CD4-positive, alpha-beta memory T cell (primary cell): ENCODE measurements around the gene GCGR. TPM values are rescaled to one million over a fixed set of nuclear protein-coding genes. Genes with fewer than 3 reads are reported as not detected.

ENCODE experiments used
- CTCF ChIA-PET: fragments of 350-600 bp; sonication (Branson Sonifier 250); formaldehyde crosslinking; loops from one replicate; lab custom pipeline; 2021; ENCODE audit warnings: inconsistent platforms; ENCODE audit not compliant: partially characterized antibody; lab: Charles Lee
- POLR2A ChIA-PET: fragments of 350-600 bp; sonication (Branson Sonifier 250); formaldehyde crosslinking; loops from one replicate; lab custom pipeline; 2021; ENCODE audit not compliant: partially characterized antibody; lab: Charles Lee
- DNase-seq, 5 donors: peaks; one replicate each; pipeline versions ENCODE4 v3.0.0 to v3.0.0-alpha.2; 2020 to 2022; ENCODE audit warnings: mixed read lengths in 1 of 5
- H3K27ac ChIP-seq: one replicate; pipeline ENCODE4 v1.7.0; 2013; ENCODE audit warnings: low read depth, low read length
- H3K27me3 ChIP-seq: 2 replicates; pipeline ENCODE4 v1.7.0; 2013; ENCODE audit warnings: mild to moderate bottlenecking, low read length, moderate library complexity; ENCODE audit not compliant: insufficient read depth
- H3K36me3 ChIP-seq: 2 replicates; pipeline ENCODE4 v1.7.0; 2013; ENCODE audit warnings: mild to moderate bottlenecking, low read length, moderate library complexity; ENCODE audit not compliant: insufficient read depth
- H3K4me1 ChIP-seq: 2 replicates; pipeline ENCODE4 v1.7.0; 2013; ENCODE audit warnings: mild to moderate bottlenecking, low read length, moderate library complexity; ENCODE audit not compliant: insufficient read depth
- H3K4me3 ChIP-seq, 2 donors: one replicate each; pipeline ENCODE4 v1.7.0; 2013; ENCODE audit warnings: low read length in 2 of 2, mild to moderate bottlenecking in 1 of 2
- H3K9me3 ChIP-seq, 2 donors: one replicate each; pipeline ENCODE4 v1.7.0; 2013; ENCODE audit warnings: low read length in 2 of 2, control low read depth in 1 of 2; ENCODE audit not compliant: control insufficient read depth in 1 of 2
- H3K27ac Mint-ChIP-seq, 7 donors: one replicate each; pipeline ENCODE4 v1.8.0; 2020 to 2021; ENCODE audit warnings: mixed read lengths in 7 of 7, mild to moderate bottlenecking in 6 of 7, inconsistent platforms in 3 of 7, moderate library complexity in 3 of 7
- H3K27me3 Mint-ChIP-seq, 2 donors: one replicate each; pipeline ENCODE4 v1.8.0; 2020 to 2021; ENCODE audit warnings: mixed read lengths in 2 of 2
- H3K36me3 Mint-ChIP-seq, 2 donors: one replicate each; pipeline ENCODE4 v1.8.0; 2020 to 2021; ENCODE audit warnings: mixed read lengths in 2 of 2, inconsistent platforms in 1 of 2, mild to moderate bottlenecking in 1 of 2
- H3K4me1 Mint-ChIP-seq, 4 donors: one replicate each; pipeline ENCODE4 v1.8.0; 2020 to 2021; ENCODE audit warnings: mixed read lengths in 4 of 4, mild to moderate bottlenecking in 1 of 4
- H3K4me3 Mint-ChIP-seq, 8 donors: one replicate each; pipeline ENCODE4 v1.8.0; 2020 to 2021; ENCODE audit warnings: mixed read lengths in 8 of 8, mild to moderate bottlenecking in 7 of 8, moderate library complexity in 6 of 8, inconsistent platforms in 3 of 8
- H3K9me3 Mint-ChIP-seq, 8 donors: one replicate each; pipeline ENCODE4 v1.8.0; 2020 to 2021; ENCODE audit warnings: mixed read lengths in 8 of 8, mild to moderate bottlenecking in 5 of 8, inconsistent platforms in 3 of 8, moderate library complexity in 1 of 8
- intact Hi-C: fragments of 100-400 bp; cut with micrococcal nuclease; formaldehyde crosslinking; loops from one replicate; pipeline ENCODE4 v1.15.1; 2023
- polyA plus RNA-seq, 2 donors: library from polyadenylated mRNA; unstranded; fragments of 300-500 nt; fragmentation: Illumina TruSeq; gene quantifications; one replicate each; pipeline ENCODE4 v1.2.3, GENCODE V29; 2021
- total RNA-seq, 2 experiments: library from RNA; stranded (reverse); gene quantifications; one replicate each; pipeline ENCODE4 v1.2.3, GENCODE V29; 2021

GCGR gene
- total and polyA plus RNA-seq, 4 experiments from 2014 or later = not detected

DNA sequence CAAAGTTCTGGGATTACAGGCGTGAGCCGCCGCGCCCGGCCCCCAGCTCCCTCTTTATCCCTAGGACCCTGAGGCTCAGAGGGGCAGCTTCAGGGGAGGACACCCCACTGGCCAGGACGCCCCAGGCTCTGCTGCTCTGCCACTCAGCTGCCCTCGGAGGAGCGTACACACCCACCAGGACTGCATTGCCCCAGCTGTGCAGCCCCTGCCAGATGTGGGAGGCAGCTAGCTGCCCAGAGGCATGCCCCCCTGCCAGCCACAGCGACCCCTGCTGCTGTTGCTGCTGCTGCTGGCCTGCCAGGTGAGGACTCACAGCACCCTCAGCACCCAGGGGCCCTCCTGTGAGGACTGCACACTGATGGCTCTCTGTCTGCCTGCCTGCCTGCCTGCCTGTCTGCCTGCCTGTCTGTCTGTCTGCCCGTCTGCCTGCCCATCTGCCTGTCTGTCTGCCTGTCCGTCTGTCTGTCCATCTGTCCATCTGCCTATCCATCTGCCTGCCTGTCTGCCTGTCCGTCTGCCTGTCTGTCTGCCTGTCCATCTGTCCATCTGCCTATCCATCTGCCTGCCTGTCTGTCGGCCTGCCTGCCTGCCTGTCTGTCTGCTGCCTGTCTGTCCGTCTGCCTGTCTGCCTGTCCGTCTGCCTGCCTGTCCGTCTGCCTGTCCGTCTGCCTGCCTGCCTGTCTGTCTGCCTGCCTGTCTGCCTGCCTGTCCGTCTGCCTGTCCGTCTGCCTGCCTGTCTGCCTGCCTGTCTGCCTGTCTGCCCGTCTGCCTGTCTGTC lies 5.0 kb downstream of the GCGR start:
- no peak overlapping the region for H3K27ac ChIP-seq
- Mint-ChIP-seq H3K9me3 (no peaks in the 10 kb centered on the region), H3K27ac (no peak overlapping the region), H3K27me3 (peaks cover 9 to 17% of the 10 kb centered on the region in 2 donors), H3K36me3 (no peaks in the 10 kb centered on the region), H3K4me1 (no peaks in the 10 kb centered on the region), H3K4me3 (peak overlapping the region in 1 of 8 donors; percentile 48)
- POLR2A ChIA-PET = no interaction called here
- no peaks in the 10 kb centered on the region for H3K4me1 ChIP-seq
- H3K27me3 ChIP-seq = no peaks in the 10 kb centered on the region
- peak in 1 of 5 donors; percentile 13 for DNase-seq
- CTCF ChIA-PET = no interaction called here
- H3K9me3 ChIP-seq = no peaks in the 10 kb centered on the region
- no peaks in the 10 kb centered on the region for H3K36me3 ChIP-seq
- H3K4me3 ChIP-seq = no peak overlapping the region
- intact Hi-C loops = no loop called here

- no peak for DNase-seq
- intact Hi-C loops = no loop called here
- Mint-ChIP-seq H3K27ac (peak overlapping the region in 1 of 7 donors; percentile 43), H3K27me3 (peaks cover 9 to 17% of the 10 kb centered on the region in 2 donors), H3K4me3 (peak overlapping the region in 1 of 8 donors; percentile 15), H3K9me3 (no peaks in the 10 kb centered on the region), H3K4me1 (no peaks in the 10 kb centered on the region), H3K36me3 (no peaks in the 10 kb centered on the region)
- no peaks in the 10 kb centered on the region for H3K4me1 ChIP-seq
- H3K9me3 ChIP-seq = no peaks in the 10 kb centered on the region
- H3K36me3 ChIP-seq = no peaks in the 10 kb centered on the region
- CTCF ChIA-PET = no interaction called here
- H3K27me3 ChIP-seq = no peaks in the 10 kb centered on the region
- no peak overlapping the region for H3K27ac ChIP-seq
- no peak overlapping the region for H3K4me3 ChIP-seq
- POLR2A ChIA-PET = no interaction called here
Observed at GRCh38 chr17:81809556-81809998, 5.6 kb downstream of the GCGR start.

DNA sequence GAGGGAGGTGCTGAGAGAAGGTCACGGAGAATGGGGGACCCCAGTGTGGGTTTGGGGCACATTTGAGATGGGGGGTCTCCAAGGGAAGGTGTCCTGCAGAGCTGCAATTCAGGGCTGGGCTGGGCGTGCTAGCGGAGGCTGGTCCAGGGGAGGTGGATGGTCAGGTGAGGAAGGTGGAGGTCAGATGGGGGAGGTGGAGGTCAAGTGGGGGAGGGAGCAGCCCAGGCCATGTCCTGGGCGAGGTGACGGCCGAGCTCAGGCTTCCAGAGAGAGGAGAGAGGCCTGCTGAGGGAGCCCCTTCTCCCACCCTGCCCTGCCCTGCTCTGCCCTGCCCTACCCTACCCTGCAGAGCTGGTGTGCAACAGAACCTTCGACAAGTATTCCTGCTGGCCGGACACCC lies 6.5 kb downstream of the GCGR start:
- POLR2A ChIA-PET = no interaction called here
- no peak overlapping the region for H3K4me3 ChIP-seq

DNA sequence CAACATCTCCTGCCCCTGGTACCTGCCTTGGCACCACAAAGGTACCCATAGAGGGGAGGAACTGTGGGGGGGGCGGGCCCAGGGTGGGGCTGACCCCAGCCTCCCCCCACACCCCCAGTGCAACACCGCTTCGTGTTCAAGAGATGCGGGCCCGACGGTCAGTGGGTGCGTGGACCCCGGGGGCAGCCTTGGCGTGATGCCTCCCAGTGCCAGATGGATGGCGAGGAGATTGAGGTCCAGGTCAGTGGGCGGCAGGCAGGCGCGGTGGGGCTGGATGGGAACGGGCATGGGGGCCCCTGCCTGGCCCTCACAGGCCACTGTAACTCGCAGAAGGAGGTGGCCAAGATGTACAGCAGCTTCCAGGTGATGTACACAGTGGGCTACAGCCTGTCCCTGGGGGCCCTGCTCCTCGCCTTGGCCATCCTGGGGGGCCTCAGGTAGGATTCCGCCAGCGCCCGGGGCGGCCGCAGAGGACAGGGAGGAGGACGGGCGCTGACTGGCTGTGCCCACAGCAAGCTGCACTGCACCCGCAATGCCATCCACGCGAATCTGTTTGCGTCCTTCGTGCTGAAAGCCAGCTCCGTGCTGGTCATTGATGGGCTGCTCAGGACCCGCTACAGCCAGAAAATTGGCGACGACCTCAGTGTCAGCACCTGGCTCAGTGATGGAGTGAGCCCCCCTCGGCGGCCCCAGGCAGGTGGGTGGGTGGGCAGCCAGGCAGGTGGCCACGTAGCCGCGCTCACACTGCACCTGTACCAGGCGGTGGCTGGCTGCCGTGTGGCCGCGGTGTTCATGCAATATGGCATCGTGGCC lies 7.1 kb downstream of the GCGR start:
- H3K27ac ChIP-seq = no peak overlapping the region
- no peaks in the 10 kb centered on the region for H3K27me3 ChIP-seq
- Mint-ChIP-seq H3K4me1 (no peaks in the 10 kb centered on the region), H3K27ac (no peak overlapping the region), H3K36me3 (no peaks in the 10 kb centered on the region), H3K27me3 (peaks cover 8 to 16% of the 10 kb centered on the region in 2 donors), H3K4me3 (no peak overlapping the region), H3K9me3 (no peaks in the 10 kb centered on the region)
- DNase-seq = no peak
- no peak overlapping the region for H3K4me3 ChIP-seq
- POLR2A ChIA-PET = no interaction called here
- H3K9me3 ChIP-seq = no peaks in the 10 kb centered on the region
- CTCF ChIA-PET = no interaction called here
- intact Hi-C loops = no loop called here
- no peaks in the 10 kb centered on the region for H3K4me1 ChIP-seq
- H3K36me3 ChIP-seq = no peaks in the 10 kb centered on the region

More for the DNA sequence above, 6.5 kb downstream of the GCGR start:
- Mint-ChIP-seq H3K9me3 (no peaks in the 10 kb centered on the region), H3K27ac (no peak overlapping the region), H3K27me3 (peaks cover 9 to 17% of the 10 kb centered on the region in 2 donors), H3K4me3 (no peak overlapping the region), H3K36me3 (no peaks in the 10 kb centered on the region), H3K4me1 (no peaks in the 10 kb centered on the region)
- Histone ChIP-seq H3K4me1 (no peaks in the 10 kb centered on the region), H3K9me3 (no peaks in the 10 kb centered on the region), H3K36me3 (no peaks in the 10 kb centered on the region), H3K27me3 (no peaks in the 10 kb centered on the region), H3K27ac (no peak overlapping the region)
- no peak for DNase-seq
- intact Hi-C loops = no loop called here
- CTCF ChIA-PET = no interaction called here

- Histone ChIP-seq H3K9me3 (no peaks in the 10 kb centered on the region), H3K4me1 (no peaks in the 10 kb centered on the region), H3K4me3 (no peak overlapping the region), H3K36me3 (no peaks in the 10 kb centered on the region), H3K27me3 (no peaks in the 10 kb centered on the region), H3K27ac (no peak overlapping the region)
- Mint-ChIP-seq H3K27me3 (peaks cover 10 to 15% of the 10 kb centered on the region in 2 donors), H3K27ac (no peak overlapping the region), H3K36me3 (no peaks in the 10 kb centered on the region), H3K4me1 (no peaks in the 10 kb centered on the region), H3K4me3 (no peak overlapping the region), H3K9me3 (no peaks in the 10 kb centered on the region)
- intact Hi-C loops = no loop called here
- DNase-seq = no peak
- ChIA-PET CTCF (no interaction called here), POLR2A (no interaction called here)
Observed at GRCh38 chr17:81811705-81812570, 8.0 kb downstream of the GCGR start.

GRCh38 chr17:81812571-81813370 lies 8.8 kb downstream of the GCGR start:
- Mint-ChIP-seq H3K9me3 (no peaks in the 10 kb centered on the region), H3K36me3 (no peaks in the 10 kb centered on the region), H3K27me3 (peaks cover 10 to 15% of the 10 kb centered on the region in 2 donors), H3K4me3 (no peak overlapping the region), H3K4me1 (no peaks in the 10 kb centered on the region), H3K27ac (no peak overlapping the region)
- no peak overlapping the region for H3K4me3 ChIP-seq
- H3K36me3 ChIP-seq = no peaks in the 10 kb centered on the region
- no peaks in the 10 kb centered on the region for H3K9me3 ChIP-seq
- ChIA-PET POLR2A (no interaction called here), CTCF (no interaction called here)
- intact Hi-C loops = no loop called here
- H3K4me1 ChIP-seq = no peaks in the 10 kb centered on the region
- no peak overlapping the region for H3K27ac ChIP-seq
- no peaks in the 10 kb centered on the region for H3K27me3 ChIP-seq
- DNase-seq = no peak
